ENCODE measurements around the gene DHPS.
"Not testable (repeated sequence)": the region's sequence is repeated elsewhere in the genome, so short reads cannot be mapped to it uniquely, and the experiment has no call there.

The DHPS gene

DNA sequence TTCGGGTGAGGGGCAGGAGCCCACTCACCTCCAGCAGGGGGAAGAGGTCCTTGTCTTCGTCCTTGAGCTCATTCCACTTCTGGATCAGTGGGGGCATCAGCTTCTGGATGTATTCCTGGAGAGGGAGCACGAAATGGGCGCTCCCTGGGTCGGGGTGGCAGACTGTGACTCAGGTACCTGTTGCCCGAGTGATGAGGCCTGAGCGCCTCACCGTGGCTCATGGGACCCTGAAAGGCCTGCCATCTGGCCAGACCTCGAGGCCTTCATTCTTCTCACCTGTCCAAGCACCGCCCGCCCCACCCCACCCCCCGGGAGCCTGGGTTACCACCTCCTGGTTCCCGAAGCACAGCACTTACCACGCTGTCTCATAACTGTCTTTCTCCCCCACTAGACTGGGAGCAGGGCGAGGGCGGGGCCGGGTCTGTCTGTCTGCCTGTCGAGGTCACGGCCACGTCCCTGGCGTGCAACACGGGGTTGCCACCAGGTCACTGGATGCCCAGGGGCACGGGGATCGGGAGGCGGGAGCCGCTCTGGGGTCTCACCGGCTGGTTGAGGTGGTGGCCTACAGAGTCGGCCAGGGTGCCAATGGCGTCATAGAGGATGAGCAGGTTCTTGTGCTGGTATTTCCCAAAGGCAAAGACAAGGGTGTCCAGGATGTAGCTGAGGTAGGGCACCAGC lies 24.1 kb upstream of the DHPS start:
- no peak for DNase-seq (ENCODE audit: low read depth, low spot score)

DNA sequence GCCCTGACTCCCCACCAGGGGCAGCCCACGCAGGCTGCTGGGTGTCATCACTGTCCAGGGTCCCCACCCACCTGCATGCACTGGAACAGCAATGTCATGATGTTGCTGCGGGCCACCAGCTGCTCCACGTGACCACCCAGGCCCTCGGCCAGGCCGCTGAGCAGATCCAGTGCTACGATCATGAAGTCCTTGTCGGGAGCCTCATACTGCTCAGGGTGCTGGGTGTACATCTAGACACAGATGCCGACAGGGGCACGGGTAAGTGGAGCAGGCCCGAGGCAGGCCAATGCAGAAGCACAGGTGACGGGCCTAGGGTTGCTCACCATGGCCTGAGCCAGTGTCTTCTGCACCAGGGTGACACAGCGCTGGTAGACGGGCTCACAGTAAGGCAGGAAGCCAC lies 23.5 kb upstream of the DHPS start:
- DNase-seq (ENCODE audit: low read depth, low spot score) = no peak

DNA sequence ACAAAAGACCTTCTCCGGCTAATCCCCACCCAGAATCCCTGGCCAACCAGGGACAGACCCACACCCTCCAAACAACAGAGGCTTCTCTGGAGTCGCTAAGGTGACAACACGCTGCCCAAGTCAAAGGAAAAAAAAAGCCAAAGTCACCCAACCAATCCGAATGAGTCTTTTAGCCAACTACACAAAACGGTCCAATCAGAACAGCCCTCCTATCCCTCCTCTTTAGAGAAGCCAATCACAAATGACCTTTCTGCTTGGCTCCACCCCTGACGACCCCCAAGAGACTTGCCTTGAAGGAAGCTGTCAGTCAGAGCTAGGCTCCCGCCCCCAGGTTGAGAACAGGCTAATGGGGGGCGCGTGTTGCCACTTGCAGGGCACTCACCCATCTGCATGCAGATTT lies 21.4 kb upstream of the DHPS start:
- peak; percentile 87 for DNase-seq (ENCODE audit: low read depth, low spot score)

- DNase-seq (ENCODE audit: low read depth, low spot score) = no peak
Measured at GRCh38 chr19:12701596-12702282, 20.1 kb upstream of the DHPS start.

GRCh38 chr19:12698138-12698537 lies 16.5 kb upstream of the DHPS start:
- no peak for DNase-seq (ENCODE audit: low read depth, low spot score)

- not testable (repeated sequence) for DNase-seq (ENCODE audit: low read depth, low spot score)
Measured at GRCh38 chr19:12697425-12697824, 15.7 kb upstream of the DHPS start.

GRCh38 chr19:12696366-12697335 lies 15.0 kb upstream of the DHPS start, which contains the start of gene FBXW9:
Gene FBXW9, minus strand, starts transcription at chr19:12696631. Its CDS starts 50 bp downstream, at chr19:12696581.
- no peak for DNase-seq (ENCODE audit: low read depth, low spot score)

DNA sequence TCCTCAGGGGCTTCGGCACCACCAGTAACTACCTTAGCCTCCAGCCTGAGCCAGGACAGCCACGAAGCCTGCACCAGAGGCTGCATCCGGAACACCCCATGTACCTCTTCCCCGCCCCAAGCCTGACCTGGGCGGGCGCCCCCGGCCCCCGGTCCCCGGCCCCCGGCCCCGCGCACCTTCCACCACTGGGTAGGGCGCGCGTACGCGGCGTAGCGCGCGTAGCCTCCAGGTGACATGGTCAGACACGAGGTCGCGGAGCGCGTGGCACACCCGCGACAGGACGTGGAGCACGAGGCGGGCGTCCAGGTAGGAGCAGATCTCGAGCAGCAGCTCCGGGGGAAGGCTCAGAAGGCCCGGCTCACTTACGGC lies 14.3 kb upstream of the DHPS start:
- DNase-seq (ENCODE audit: low read depth, low spot score) = no peak

- DNase-seq (ENCODE audit: low read depth, low spot score) = no peak
Measured at GRCh38 chr19:12695514-12695913, 13.8 kb upstream of the DHPS start.

- DNase-seq (ENCODE audit: low read depth, low spot score) = no peak
Measured at GRCh38 chr19:12695096-12695495, 13.4 kb upstream of the DHPS start.

GRCh38 chr19:12694641-12695040 lies 13.0 kb upstream of the DHPS start:
- DNase-seq (ENCODE audit: low read depth, low spot score) = no peak

DNA sequence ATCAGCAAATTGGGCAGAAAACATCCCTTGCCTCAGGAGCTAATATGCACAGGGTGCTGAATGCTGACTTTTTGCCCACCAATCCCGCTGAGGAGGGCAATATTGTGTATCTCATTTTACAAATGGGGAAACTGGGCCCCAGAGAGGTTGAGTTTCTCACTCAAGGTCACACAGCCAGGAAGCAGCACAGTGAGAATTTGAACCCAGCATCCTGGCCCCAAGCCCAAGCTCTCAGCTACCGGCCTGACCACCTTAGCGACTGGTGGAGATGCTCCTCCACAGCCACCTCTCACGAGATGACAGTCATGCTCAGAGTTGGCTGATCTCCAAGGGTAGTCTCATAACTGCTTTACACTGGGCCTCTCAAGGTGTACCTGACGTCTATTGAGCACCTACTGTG lies 11.3 kb upstream of the DHPS start:
- DNase-seq (ENCODE audit: low read depth, low spot score) = no peak

- no peak for DNase-seq (ENCODE audit: low read depth, low spot score)
Measured at GRCh38 chr19:12689581-12690216, 8.0 kb upstream of the DHPS start.

DNA sequence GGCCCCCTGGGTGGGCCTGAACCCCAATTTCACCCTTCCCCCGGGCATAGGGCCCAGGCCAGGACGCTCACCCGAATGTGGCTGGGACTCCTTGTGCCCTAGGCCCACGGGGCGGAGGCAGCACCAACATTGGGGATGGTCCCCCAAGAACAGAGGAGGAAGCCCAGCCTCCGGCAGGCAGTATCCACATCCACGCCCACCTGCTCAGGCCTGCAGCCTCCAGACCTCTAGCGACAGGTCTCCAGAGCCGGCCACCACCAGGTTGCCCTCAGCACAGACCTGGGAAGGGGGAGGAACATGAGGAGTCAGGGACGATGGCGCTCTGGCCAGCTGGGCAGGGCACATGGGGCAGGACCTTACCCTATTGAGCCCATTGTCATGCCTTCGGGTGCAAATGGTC lies 7.3 kb upstream of the DHPS start:
- DNase-seq (ENCODE audit: low read depth, low spot score) = no peak

GRCh38 chr19:12687496-12688196 lies 6.0 kb upstream of the DHPS start, which contains the start of gene GNG14:
Gene GNG14, plus strand, starts transcription at chr19:12687998. Its CDS starts 51 bp downstream, at chr19:12688049.
- no peak for DNase-seq (ENCODE audit: low read depth, low spot score)

DNA sequence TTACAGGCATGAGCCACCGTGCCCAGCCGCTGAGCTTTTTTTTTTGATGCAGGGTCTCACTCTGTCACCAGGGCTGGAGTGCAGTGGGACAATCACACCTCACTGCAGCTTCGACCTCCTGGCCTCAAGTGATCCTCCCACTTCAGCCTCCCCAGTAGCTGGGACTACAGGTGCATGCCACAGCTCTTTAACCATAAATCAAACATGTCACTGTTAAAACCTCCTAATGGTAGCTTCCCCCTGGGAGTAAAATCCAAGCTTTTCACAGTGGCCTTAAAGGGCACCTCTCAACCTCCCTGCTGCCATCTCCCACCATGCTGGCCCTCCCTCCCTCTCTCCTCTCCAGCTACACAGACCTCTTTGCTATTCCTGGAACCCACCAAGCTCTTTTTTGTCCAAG lies 4.2 kb upstream of the DHPS start:
- DNase-seq (ENCODE audit: low read depth, low spot score) = no peak

DNA sequence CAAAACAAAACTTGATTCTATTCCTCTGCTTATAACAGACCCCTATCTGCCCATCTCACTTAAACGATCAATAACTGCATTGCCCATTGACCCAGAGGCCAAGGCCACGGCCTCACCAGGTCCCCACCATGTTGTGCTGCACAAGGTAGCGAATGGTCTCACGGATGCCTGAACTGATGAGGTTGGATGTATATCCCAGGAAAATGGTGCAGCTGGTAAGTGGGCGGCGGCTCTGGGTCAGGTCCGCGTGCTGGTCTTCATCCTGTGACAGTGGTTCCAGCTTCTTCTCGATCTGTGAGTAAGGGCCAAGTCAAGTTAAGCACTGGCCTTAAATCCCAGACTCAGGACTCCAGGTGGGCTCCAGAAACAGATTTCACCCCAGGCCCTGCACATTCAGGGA lies 1.6 kb downstream of the DHPS start:
- no peak for DNase-seq (ENCODE audit: low read depth, low spot score)

DNA sequence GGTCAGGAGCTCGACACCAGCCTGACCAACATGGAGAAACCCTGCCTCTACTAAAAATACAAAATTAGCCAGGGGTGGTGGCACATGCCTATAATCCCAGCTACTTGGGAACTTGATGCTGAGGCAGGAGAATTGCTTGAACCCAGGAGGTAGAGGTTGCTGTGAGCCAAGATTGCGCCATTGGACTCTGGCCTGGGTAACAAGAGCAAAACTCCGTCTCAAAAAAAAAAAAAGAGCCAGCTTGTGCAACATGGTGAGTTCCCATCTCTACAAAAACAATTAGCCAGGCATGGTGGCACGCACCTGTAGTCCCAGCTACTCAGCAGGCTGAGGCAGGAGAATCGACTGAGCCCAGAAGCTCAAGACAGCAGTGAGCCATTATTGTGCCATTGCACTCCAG lies 3.6 kb downstream of the DHPS start:
- DNase-seq (ENCODE audit: low read depth, low spot score) = not testable (repeated sequence)

DNA sequence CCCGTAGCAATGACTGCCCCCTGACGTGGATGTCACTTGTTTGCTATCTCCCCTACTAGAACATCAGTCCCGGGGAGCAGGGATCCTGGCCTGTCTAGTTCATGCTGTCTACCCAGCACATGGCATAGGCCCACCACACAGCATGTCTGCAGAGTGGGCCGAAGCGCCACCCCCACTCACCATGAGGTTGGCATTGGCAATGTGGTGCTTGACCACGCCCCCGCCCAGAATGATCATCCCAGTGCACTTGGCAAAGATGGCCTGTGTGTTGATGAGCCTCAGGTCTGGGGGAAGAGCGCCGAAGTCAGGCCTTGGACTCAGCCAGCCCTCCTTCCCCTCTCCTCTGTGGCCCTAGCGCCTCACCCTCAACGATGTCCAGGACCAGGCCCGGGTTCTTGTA lies 4.8 kb downstream of the DHPS start:
- DNase-seq (ENCODE audit: low read depth, low spot score) = no peak

DNA sequence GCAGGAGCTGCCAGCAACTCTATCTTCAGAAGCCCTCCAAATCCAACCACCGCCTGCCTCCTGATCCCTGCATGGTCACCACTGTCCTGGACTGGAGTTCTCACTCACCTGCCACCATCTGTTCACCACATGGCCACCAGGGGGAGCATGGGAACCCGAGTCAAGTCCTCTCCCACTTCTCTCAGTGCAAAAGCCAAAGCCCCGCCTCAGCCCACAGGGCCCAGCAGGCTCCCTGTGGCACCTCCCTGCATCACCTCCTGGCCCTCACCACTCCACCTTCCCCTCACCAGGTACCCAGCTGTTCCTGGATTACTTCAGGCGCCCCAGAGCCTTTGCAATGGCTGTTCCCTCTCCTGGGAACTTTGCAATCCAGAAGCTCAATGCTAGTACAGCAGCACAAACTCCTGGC lies 5.3 kb downstream of the DHPS start:
- DNase-seq (ENCODE audit: low read depth, low spot score) = no peak

DNA sequence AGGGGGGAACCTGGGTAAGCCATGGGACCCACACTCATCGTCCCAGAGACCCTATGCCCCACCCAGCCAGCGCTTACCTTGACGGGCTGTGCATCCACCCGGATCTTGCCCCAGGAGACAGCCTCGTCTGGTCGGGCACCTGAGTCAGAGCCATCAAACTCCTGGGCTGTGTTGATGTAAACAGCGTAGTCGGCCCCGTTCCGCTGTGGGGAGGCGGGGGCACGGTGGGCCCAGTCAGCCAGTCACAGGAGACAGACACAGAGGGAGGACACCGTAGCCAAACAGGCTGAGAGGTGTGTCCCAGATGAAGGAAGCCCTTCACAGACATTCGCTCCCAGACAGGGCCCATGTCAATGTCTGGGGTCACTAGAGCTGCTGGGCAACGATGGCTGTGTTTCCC lies 5.7 kb downstream of the DHPS start:
- no peak for DNase-seq (ENCODE audit: low read depth, low spot score)
